Adrenal gland (tissue), 5 donors: ENCODE data around the gene CD79A.

Source experiments
- CTCF ChIP-seq, 6 experiments: fragments of 450-650 bp in 4 of 6; fragments of 200-600 bp in 2 of 6; sonication (generic) in 1 of 6; IDR thresholded peaks; 1 replicate in 5 of 6; 2 replicates in 1 of 6; pipeline versions ENCODE4 v1.5.1 to v1.8.0; 2016 to 2021; ENCODE audit warnings: antibody characterized with exemption in 6 of 6, mild to moderate bottlenecking in 2 of 6, moderate library complexity in 1 of 6
- POLR2A ChIP-seq, 2 donors: fragments of 450-650 bp; IDR thresholded peaks; one replicate each; pipeline ENCODE4 v1.6.1; 2017; ENCODE audit warnings: antibody characterized with exemption in 2 of 2, mild to moderate bottlenecking in 2 of 2, moderate library complexity in 1 of 2
- donor health status: DM: no; HTN: no; CAD: no.

- TF ChIP-seq POLR2A (IDR thresholded peaks at IDR 0.05) (no peak), CTCF (IDR thresholded peaks at IDR 0.05) (no peak)
These were observed 27.2 kb downstream of the CD79A start for GRCh38 chr19:41904118-41904870.
